A549 (cell line): ENCODE data around the gene SNX10.

ENCODE experiments used
- CBX2 ChIP-seq: fragments of 200-600 bp; sonication (generic); IDR thresholded peaks from 2 replicates; pipeline ENCODE4 v1.6.1; 2016; ENCODE audit warnings: low read depth, mild to moderate bottlenecking, borderline replicate concordance
- CTCF ChIP-seq: fragments of >200 bp; sonication (Bioruptor Twin); formaldehyde crosslinking; IDR thresholded peaks from 3 replicates; pipeline ENCODE4 v1.5.1; 2016
- JUN ChIP-seq, 2 experiments: fragments of >200 bp; sonication (Bioruptor Twin); formaldehyde crosslinking; IDR thresholded peaks; 2 replicates in 1 of 2; 3 replicates in 1 of 2; pipeline ENCODE4 v1.6.1; 2016 to 2017
- KDM5A ChIP-seq: fragments of 200-600 bp; sonication (generic); IDR thresholded peaks from 2 replicates; pipeline ENCODE4 v1.6.1; 2016; ENCODE audit warnings: antibody characterized with exemption, mild to moderate bottlenecking
- MAX ChIP-seq: IDR thresholded peaks from 2 replicates; pipeline ENCODE4 v1.6.1; 2012
- NFE2L2 ChIP-seq: fragments of 150-350 bp; conservative IDR thresholded peaks from 2 replicates; pipeline ENCODE4 v1.6.1; 2014; ENCODE audit warnings: low read length
- PHF8 ChIP-seq: fragments of 200-600 bp; sonication (generic); IDR thresholded peaks from 2 replicates; pipeline ENCODE4 v1.6.1; 2016; ENCODE audit warnings: low read depth, mild to moderate bottlenecking, antibody characterized with exemption, moderate library complexity, borderline replicate concordance
- POLR2A ChIP-seq: IDR thresholded peaks from 2 replicates; pipeline ENCODE4 v1.6.1; 2012; ENCODE audit warnings: mild to moderate bottlenecking, low read length
- RARB ChIP-seq: fragments of 250-450 bp; sonication (Bioruptor Pico); IDR thresholded peaks from 2 replicates; pipeline ENCODE4 v1.8.0; 2021; ENCODE audit warnings: mild to moderate bottlenecking, moderate library complexity
- REST ChIP-seq: fragments of 200-600 bp; sonication (generic); IDR thresholded peaks from 2 replicates; pipeline ENCODE4 v1.6.1; 2016; ENCODE audit warnings: antibody characterized with exemption, mild to moderate bottlenecking, moderate library complexity
- USF2 ChIP-seq: fragments of 450-650 bp; IDR thresholded peaks from 2 replicates; pipeline ENCODE4 v1.6.1; 2014; ENCODE audit warnings: antibody characterized with exemption

- TF ChIP-seq CBX2, result no peak
- TF ChIP-seq POLR2A, result no peak
- TF ChIP-seq PHF8, result no peak
- no peak for TF ChIP-seq KDM5A
- TF ChIP-seq CTCF, result no peak
- no peak for TF ChIP-seq RARB (CRISPR knock-in tag)
- TF ChIP-seq MAX, result no peak
- no peak for TF ChIP-seq USF2
- no peak for TF ChIP-seq JUN (IDR thresholded peaks at IDR 0.05)
- TF ChIP-seq REST, result no peak
- no peak for TF ChIP-seq NFE2L2
Measured at GRCh38 chr7:26280723-26281122, 10.9 kb upstream of the SNX10 start.
